Measurements from ENCODE around the gene LRRC41.
"Not testable (repeated sequence)": the region's sequence is repeated elsewhere in the genome, so short reads cannot be mapped to it uniquely, and the experiment has no call there.

The LRRC41 gene

DNA sequence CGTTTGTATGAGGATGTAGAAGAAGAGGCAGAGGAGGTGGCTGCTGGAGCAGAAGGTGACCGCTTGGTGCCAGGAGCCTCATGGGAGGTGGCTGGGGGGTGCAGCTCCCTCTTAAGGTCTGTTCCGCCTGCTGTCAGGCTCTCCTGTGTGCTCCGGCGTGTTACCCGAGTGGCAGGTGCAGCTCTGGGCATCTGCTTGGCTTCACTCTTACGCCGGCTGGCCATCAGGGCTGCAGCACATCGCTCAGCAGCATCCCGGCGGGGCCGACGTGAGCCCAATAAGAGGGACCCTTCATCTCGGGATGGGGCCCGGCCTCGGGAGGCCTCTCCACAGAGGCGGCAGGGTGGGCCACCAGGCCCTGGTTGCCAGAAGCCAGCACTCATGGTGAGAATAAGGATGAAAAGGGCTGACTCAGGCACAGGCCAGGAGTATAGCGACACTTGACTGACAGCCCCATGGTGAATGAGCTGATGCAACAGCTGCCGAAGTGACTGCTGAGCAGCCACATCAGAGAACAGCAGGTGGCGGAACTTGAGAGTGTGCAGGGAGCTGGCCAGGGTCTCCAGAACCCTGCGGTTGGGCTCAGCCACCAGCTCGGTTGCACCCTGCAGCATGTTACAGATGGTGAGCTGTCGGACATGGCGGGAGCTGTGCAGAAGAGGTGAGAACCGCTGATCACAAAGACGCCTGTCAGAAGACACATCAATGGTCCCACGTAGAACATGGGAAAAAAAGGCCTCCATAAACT is 17.5 kb downstream of the LRRC41 start:
- no peak for DNase-seq (ENCODE audit: low spot score)

DNA sequence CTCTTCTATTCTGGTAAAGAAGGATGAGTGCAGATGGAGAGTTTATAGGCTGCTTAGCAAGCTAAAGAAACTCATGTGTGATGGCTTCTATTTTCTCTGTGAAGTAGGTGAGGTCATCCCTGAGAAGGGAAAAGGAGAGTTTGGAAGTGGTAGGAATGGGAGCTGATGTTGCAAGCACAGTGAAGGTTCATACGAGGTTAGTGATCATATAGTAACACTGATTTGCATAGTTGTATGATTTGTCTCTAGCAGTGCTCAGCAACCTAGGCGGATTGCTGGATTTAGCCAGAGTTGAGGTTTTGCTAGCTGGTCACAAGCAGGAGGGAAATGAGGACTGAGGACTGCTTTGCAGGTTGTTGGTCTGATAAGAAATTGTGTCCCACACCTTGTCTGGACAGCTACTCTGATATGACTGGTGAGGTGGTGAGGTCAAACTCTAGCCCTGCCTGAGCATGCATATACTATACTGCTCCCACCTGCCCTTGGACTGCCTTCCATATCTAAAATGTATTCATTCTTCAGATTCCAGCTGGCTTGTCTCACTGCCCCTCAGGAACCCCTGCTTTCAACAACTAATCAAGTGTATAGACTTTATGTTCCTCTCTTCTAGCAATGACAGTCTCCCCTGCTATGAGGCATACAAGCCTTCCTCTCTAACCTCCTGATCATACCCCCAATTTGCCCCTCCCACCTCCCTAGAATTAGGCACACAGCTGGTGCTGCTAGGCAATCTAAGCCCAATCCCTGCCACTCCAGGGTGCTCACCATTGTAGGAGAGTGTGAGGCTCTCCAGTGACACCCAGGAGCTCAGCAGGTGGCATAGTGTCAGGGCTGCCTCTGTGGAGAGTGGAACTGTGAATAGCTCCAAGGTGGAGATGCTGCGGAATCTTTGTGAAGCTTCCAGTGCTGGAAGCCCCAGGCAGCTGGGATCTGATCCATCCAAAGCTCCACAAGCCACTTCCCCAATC is 18.5 kb downstream of the LRRC41 start:
- DNase-seq (ENCODE audit: low spot score): no peak

DNA sequence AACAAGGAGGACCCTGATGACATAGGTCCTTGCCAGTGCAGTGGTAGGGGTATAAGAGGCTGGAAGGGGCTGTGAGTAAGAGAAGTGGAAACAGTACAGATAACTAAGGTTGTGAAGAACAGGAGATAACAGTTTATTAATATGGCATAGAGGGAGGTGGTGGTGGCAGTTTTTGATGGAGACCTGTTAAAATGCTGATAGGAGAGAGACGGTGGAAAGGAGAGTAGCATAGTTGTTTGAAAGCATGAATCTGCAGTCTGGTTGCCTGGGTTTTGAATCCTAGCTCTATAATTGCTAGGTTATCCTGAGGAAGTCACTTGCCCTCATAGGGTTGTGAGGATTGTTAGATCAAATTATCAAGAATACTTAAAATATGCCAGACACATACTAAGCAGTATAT is 19.4 kb downstream of the LRRC41 start:
- no peak for DNase-seq (ENCODE audit: low spot score)

DNA sequence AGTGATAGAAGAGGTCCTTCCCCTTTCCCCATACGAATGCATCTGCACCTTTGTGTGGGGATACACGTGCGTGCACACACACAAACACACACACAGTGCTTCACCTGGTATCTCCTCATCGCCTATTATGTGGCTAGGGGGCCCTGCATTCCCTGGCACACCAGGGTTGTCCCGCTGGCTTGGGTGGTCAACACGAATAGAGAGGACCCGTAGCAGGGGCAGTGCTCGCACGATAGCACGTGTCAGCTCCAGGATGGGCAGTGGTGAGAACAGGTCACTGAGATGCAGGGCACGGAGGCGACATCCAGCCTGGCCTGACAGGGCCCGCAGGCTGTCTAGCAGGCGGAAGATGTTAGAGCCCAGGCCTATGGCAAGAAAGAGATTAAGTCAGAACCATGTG is 22.4 kb downstream of the LRRC41 start:
- no peak for DNase-seq (ENCODE audit: low spot score)

DNA sequence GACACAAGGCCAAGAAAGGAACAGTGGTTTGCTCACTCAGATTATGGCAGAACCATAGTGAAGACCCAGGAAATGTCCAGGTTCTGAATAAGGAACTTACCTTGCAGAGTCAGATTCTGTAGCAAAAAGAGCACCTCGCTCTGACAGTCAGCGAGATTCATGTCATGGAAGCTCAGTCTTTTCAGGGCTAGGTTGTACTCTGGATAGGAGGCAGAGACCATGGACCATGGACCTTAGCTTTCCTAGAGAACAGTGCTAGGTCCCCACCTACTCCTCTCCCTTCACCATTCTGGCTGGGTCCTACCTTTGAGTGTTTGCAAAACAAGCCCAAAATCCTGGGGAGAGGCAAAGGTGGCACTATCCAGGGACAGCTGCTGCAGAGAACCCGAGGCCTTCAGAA is 23.3 kb downstream of the LRRC41 start:
- no peak for DNase-seq (ENCODE audit: low spot score)

DNA sequence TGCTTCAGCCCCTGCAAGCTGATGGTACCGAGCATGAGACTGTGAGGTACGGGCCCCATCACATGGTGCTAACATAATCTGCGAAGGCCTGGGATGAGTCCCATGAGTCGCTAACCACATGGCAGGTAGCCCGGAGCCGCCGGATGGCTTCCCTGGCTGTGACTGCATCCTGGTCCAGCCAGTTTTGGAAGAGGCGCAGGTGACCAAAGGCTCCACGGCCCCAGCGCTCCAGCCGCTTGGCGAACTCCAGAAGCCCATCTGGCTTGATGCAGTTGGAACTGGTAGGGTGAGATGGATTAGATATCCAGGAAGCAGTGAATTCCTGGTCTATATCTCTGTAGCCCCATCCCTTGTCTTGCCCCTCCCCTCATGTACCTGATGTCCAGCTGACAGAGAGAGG is 24.6 kb downstream of the LRRC41 start:
- DNase-seq (ENCODE audit: low spot score): no peak

DNA sequence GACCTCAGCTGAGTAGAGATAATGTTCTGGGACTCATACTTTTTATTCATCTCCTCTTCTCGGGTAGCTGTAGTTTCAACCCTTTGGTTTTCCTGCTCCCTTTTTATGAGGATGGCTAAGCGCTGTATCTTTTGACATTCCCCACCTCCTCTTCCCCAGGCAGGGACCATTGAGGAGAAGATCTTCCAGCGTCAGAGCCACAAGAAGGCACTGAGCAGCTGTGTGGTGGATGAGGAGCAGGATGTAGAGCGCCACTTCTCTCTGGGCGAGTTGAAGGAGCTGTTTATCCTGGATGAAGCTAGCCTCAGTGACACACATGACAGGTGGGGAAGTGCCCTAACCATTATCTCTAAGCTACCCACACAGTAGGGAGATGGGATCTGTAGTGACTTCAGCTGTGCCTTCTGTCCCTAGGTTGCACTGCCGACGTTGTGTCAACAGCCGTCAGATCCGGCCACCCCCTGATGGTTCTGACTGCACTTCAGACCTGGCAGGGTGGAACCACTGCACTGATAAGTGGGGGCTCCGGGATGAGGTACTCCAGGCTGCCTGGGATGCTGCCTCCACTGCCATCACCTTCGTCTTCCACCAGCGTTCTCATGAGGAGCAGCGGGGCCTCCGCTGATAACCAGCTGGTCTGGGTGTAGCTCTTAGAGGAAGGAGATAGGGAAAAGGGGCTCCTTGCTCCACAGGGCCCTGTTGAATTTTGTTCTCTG is 25.6 kb downstream of the LRRC41 start:
- no peak for DNase-seq (ENCODE audit: low spot score)

DNA sequence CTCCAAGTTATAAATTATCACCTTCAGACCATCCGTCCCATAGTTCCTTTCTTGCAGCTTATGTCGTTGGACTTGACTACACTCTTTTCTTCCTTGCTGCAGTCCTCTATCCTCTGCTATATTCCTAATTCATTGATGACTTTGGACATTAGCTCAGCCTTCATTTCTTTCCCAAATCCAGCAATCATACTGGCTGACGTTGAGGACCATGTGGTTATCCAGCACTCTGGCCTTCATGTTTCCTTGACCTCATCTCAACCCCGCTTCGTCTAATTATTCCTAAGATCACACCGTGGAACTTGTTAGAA is 28.4 kb downstream of the LRRC41 start:
- no peak for DNase-seq (ENCODE audit: low spot score)

DNA sequence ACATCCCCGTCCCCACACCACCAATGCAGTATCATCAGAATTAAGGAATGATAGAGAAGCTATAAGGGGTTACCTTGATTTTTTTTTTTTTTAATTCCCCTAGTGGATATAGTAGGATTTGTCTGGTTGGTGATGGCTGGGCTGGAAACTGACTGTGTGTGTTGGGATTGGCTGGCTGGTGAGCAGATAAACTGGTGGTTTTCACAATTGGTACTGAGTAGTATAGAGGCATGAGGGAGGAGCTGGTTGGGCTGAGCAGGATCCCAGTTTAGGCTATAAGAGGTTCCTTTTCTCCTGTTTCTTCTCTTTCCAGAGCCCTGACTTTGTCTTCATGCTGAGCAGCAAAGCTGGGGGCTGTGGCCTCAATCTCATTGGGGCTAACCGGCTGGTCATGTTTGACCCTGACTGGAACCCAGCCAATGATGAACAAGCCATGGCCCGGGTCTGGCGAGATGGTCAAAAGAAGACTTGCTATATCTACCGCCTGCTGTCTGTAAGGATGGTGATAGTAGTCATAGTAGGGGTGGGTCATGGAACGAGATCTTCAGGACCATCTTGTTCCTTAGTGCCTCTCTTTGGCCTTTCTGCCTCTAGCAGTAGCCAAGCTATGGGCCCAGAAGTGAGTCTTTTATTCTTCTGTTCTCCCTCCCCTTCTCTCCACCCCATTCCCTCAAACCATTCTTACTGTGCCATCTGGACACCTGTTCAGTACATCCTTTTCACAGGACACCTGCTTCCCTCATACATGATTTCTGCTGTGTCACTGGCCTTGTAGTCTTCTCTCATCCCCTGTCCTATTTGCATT is 29.0 kb downstream of the LRRC41 start:
- DNase-seq (ENCODE audit: low spot score): no peak

DNA sequence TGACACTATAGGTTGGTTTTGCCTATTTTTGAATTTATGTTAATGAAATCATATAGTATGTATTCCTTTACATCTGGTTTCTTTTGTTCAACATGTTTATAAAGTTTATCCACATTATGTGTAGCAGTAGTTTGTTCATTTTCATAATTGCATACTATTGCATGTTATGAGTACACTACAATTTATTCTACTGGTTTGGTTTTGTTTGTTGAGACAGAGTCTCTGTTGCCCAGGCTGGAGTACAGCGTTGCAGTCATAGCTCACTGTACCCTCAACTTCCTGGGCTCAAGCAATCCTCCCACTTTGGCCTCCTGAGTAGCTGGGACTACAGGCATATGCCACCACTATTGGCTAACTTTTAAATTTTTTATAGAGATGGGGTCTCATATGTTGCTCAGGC is 34.8 kb downstream of the LRRC41 start:
- no peak for DNase-seq (ENCODE audit: low spot score)

DNA sequence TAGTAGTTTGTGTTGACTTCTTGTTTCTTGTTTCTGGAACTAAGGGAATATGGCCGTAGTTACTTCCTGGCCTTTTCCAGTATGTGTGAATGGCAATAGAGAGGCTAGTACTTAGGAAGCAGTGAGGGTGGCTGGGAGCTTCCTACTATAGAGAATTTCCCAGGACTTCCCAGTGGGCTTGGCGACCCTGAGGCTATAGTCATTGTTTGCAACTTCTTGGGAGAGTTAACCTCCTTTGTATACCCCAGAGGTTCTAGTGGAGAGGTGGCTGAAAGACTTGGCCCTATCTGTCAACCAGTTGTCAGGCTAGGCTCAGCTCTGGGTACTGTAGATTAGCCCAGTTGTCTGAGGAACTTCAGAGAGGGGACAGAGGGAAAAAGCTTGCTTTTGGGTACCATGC is 40.3 kb downstream of the LRRC41 start:
- DNase-seq (ENCODE audit: low spot score): no peak

DNA sequence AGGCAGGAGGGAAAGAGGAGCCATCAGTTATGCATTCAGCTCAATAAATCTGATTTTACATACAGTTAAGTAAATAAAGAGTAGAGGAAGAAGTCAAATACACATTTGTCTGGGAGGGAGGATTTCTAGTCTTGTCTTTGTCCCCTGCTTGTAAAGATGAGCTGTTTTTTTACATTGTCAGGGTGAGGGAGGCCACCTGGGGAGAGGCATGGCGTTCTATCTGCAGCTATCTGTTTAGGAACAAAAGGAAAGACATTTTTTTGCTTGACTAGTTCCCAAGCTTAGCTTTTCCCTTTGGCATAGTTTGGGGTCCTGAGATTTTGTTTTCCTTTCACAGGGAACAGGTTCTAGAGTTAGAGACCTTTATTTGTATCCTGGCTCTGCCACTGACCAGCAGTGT is 40.9 kb downstream of the LRRC41 start:
- no peak for DNase-seq (ENCODE audit: low spot score)

DNA sequence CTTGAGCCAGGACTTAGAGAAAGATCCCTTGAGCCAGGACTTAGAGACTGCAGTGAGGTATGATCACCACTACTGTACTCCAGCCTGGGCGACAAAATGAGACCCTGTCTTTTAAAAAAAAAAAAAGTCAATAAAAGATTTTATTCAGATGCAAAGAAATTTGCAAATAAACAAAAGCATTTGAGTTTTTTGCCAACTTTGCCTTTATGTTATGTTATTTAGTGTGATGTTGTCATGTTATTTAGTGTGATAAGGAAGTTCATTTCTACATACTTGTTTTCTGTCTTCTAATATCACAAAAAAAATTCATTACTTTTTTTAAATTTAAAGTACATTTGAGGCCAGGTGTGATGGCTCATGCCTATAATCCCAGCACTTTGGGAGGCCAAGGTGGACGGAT is 46.9 kb downstream of the LRRC41 start:
- DNase-seq (ENCODE audit: low spot score): no peak

DNA sequence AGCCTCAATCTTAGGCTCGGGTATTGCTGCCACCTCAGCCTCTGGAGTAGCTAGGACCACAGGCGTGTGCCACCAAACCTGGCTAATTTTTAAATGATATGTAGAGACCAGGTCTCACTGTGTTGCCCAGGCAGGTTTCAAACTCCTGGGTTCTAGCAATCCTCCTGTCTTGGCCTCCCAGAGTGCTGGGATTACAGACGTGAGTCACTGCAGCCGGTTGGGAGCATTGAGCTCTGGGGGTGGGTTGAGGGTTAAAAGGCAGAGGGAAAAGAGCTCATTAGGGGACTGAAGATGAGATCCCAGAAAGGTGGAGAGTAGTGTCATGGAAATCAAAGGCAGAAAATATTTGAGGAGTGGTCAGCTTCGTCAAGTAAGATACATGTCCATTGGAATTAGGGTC is 48.7 kb downstream of the LRRC41 start:
- no peak for DNase-seq (ENCODE audit: low spot score)

DNA sequence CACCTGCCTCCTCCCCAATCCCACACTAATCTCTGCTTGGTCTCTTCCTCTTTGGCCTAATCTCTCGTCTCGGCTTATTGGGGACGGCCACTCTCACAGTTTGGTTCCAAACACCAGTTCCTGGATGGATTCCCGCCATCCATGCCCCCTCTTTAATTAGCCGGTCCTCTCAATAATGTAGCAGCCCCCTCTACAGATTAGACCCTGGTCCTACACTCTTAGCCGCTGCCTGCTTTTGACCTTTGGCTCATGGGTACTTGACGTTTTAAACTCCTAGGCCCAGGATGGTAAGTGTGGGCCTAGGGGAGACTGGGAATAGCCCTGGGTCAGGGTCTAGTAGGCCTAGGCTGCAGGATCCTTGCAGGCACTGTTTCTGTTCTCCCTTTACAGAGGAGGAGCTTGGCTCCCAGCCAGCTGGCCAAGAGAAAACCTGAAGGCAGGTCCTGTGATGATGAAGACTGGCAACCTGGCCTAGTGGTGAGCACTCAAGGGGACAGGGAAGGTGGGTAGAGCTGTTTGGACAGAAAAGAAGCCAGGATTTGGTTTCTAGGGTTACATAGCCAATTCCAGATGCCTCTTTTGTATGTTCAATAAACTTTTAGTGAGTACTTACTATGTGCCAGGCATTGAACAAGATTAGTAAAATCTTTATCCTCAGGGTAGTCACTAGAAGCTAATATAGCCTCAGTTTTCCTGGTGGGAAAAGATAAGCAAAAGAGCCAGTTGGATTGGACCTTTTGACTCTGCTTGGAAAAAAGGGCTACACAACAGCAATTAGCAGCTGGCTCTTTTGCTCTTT is 55.1 kb downstream of the LRRC41 start:
- peak; percentile 24 for DNase-seq (ENCODE audit: low spot score)

DNA sequence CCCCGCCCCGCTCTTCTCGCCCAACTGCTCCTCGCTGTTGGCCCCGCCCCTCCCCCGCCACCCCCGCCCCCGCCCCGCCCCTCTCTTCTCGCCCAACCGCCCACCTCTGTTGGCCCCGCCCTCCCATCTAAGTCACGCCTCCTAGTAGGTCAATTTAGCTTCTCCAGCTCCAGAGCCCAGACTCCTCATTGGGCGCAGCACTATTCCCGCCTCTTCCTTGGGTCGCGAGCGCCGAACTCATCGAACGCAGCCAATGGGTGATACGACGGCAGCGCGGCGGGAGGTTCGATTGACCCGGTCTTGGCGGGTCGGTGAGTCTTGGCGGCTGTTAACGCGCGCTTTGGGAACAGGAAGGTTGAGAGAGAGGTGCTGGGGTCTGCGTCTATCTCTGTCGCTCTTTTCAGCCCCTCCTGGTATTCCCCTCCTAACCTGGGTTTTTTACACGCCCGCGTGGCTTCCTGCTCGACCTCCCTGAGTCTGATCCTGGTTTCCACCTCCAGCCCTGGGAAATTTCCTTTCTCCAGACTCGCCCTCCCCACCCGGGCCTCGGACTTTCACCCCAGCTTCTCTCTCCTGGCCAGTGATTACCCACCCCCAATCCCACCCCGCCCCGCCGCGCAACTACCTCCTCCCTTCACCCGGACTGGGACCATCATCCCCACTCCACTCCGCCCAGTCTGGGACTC is 55.8 kb downstream of the LRRC41 start, which contains the start of gene RAD54L:
Gene RAD54L (plus strand): TSS at position 328 of the 686 bp plus-strand sequence. CDS start 643 bp downstream, outside the sequence.
- DNase-seq (ENCODE audit: low spot score): peak; percentile 98

DNA sequence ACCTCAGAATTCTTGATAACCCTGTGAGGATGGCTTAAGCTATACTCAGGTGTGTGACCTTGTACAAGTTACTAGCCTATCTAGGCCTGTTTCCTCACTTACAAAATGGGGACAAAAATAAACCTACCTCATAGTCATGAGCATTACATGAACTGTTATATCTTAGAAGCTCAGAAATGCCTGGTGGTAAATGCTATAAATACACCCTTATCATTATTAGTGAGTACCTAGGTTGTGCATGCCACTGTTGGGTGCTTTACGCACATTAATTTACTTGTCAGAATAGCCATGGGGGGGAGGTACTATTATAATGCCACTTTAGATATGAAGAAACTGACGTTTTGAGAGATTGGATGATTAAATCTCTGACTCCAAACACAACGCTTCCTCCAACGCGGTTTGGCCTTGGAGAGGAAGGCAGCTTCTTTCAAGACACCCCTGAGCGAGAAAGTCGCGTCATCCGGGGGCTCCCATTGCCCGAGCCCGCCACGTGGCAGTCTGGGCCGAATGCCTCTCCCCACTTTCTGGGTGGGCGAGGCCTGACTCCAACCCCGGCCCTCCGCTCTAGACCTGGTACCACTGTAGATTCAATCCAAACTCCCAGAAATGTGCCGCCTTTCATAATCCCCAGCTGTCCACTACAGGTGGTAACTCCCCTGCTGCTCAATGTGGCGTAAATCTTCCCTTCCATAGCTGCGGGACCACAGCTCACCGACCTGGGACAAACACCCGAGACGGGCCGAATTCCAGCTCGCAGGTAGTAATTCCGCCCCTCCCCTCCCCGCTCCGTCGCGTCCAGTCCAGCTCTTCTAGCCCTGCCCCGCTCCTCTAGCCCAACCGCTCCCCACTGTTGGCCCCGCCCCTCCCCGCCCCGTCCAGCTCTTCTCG is 56.6 kb downstream of the LRRC41 start:
- peak; percentile 41 for DNase-seq (ENCODE audit: low spot score)

DNA sequence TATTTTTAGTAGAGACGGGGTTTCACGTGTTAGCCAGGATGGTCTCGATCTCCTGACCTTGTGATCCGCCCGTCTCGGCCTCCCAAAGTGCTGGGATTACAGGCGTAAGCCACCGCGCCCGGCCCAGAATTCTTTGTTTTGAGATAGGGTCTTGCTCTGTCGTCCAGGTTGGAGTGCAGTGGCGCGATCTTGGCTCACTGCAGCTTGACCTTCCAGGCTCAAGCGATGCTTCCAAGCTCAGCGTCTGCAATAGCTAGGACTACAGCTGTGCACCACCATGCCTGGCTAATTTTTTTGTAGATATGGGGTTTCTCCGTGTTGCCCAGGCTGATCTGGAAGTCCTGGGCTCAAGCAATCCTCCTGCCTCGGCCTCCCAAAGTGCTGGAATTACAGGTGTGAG is 57.3 kb downstream of the LRRC41 start:
- DNase-seq (ENCODE audit: low spot score): not testable (repeated sequence)

DNA sequence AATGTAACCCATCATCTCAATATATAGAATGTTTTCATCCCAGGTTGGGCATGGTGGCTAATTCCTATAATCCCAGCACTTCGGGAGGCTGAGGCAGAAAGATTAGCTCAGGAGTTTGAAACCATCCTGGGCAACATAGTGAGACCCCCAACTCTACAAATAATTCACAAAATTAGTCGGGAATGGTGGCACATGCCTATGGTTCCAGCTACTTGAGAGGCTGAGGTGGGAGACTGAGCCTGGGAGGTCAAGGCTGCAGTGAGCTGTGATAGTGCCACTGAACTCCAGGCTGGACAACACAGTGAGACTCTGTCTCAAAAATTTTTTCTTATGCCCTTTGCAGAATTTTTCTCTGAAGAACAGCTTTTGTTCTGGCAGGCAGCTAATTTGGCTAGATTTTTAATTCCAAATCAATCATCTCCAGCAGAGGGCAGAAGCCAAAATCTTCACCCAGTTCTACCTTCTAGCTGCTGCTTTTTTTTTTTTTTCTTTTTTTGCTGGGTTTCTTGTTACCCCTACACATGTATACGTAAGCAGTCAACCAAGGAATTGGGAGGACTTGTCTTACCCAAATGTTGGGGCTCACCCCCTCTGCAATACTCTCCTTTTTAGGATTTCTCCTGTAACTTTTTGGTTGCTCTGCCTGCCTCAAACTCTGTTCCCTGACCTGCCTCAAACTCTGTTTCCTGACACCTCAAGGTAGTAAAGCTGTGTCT is 58.6 kb downstream of the LRRC41 start:
- peak; percentile 54 for DNase-seq (ENCODE audit: low spot score)

Data from germinal center (tissue), 1 donor.